Measurements from ENCODE around the gene MYO1F. TPM values are rescaled to one million over a fixed set of nuclear protein-coding genes. Genes with fewer than 3 reads are reported as not detected.

Gene MYO1F
- total RNA-seq, 4 donors from 2014 or later: 5.1 to 21.5 (median 6.0) TPM

GRCh38 chr19:8611877-8612806 is 34.9 kb upstream of the MYO1F start:
- H3K4me3 ChIP-seq (replicated peaks in 1 of 3): no peak overlapping the region
- TF ChIP-seq CTCF (IDR thresholded peaks at IDR 0.05) (no peak), POLR2A (IDR thresholded peaks at IDR 0.05) (no peak)
- H3K4me1 ChIP-seq: peaks cover 9 to 12% of the 10 kb centered on the region in 2 donors
- no peaks in the 10 kb centered on the region for H3K27me3 ChIP-seq
- no peaks in the 10 kb centered on the region for H3K36me3 ChIP-seq
- peak overlapping the region in 1 of 3 donors; percentile 5 for H3K27ac ChIP-seq
- intact Hi-C loops (cut with DNase I): no loop called here
- no peaks in the 10 kb centered on the region for H3K9me3 ChIP-seq
- no peak for DNase-seq
- 50 to 59% methylated on average over 8 to 10 of the region's 12 CpGs for WGBS, 2 donors

- H3K4me1 ChIP-seq: peaks cover 9 to 13% of the 10 kb centered on the region in 2 donors
- H3K27me3 ChIP-seq: no peaks in the 10 kb centered on the region
- intact Hi-C loops (cut with DNase I): no loop called here
- TF ChIP-seq CTCF (IDR thresholded peaks at IDR 0.05): no peak
- no peak for TF ChIP-seq POLR2A (IDR thresholded peaks at IDR 0.05)
- no peaks in the 10 kb centered on the region for H3K36me3 ChIP-seq
- 40 to 49% methylated on average over 12 to 18 of the region's 18 CpGs for WGBS, 2 donors
- H3K9me3 ChIP-seq: no peaks in the 10 kb centered on the region
- DNase-seq: no peak
- no peak overlapping the region for H3K4me3 ChIP-seq (replicated peaks in 1 of 3)
- peak overlapping the region in 1 of 3 donors; percentile 5 for H3K27ac ChIP-seq
Measured at GRCh38 chr19:8611391-8611876, 34.2 kb upstream of the MYO1F start.

GRCh38 chr19:8610936-8611300 is 33.7 kb upstream of the MYO1F start:
- TF ChIP-seq POLR2A (IDR thresholded peaks at IDR 0.05) (no peak), CTCF (IDR thresholded peaks at IDR 0.05) (no peak)
- WGBS, 2 donors: no CpG with 5 or more reads among the region's 9 CpGs

GRCh38 chr19:8610041-8610935 is 33.0 kb upstream of the MYO1F start, which contains the start of gene ADAMTS10:
TSS of gene ADAMTS10 (minus strand) at chr19:8610715. CDS start at chr19:8605710, 5,005 bp downstream.
- H3K27me3 ChIP-seq: no peaks in the 10 kb centered on the region
- intact Hi-C loops (cut with DNase I): no loop called here
- 3 to 15% methylated on average over 3 to 7 of the region's 74 CpGs for WGBS, 2 donors
- peaks cover 9 to 13% of the 10 kb centered on the region in 2 donors for H3K4me1 ChIP-seq
- peak within 1 kb of the TSS in 2 of 3 donors; percentile 37 to 45 for H3K4me3 ChIP-seq (replicated peaks in 1 of 3)
- no peaks in the 10 kb centered on the region for H3K36me3 ChIP-seq
- TF ChIP-seq POLR2A (IDR thresholded peaks at IDR 0.05) (no peak), CTCF (IDR thresholded peaks at IDR 0.05) (no peak)
- no peak for DNase-seq
- no peaks in the 10 kb centered on the region for H3K9me3 ChIP-seq
- peak within 1 kb of the TSS; percentile 39 to 68 (median 65) for H3K27ac ChIP-seq

More at GRCh38 chr19:8610936-8611300, 33.7 kb upstream of the MYO1F start:
- no peak for DNase-seq
- Histone ChIP-seq H3K27ac (peak overlapping the region in 1 of 3 donors; percentile 68), H3K36me3 (no peaks in the 10 kb centered on the region), H3K4me3 (replicated peaks in 1 of 3) (peak overlapping the region in 1 of 3 donors; percentile 45), H3K9me3 (no peaks in the 10 kb centered on the region), H3K4me1 (peaks cover 9 to 13% of the 10 kb centered on the region in 2 donors), H3K27me3 (no peaks in the 10 kb centered on the region)
- intact Hi-C loops (cut with DNase I): no loop called here
